Naive B cell (primary cell): ENCODE data around the gene CDK17. TPM values are rescaled to one million over a fixed set of nuclear protein-coding genes. Genes with fewer than 3 reads are reported as not detected.
"Not testable (repeated sequence)": the region's sequence is repeated elsewhere in the genome, so short reads cannot be mapped to it uniquely, and the experiment has no call there.

Experiments used
- ATAC-seq, 2 donors: fragments of 150-1000 bp; cut with Tn5 transposase; 2 replicates each; pipeline ENCODE4 v1.10.0; 2021; ENCODE audit warnings: low read depth in 2 of 2, mild to moderate bottlenecking in 2 of 2, moderate library complexity in 2 of 2
- DNase-seq: peaks from one replicate; pipeline ENCODE4 v3.0.0; 2022
- H3K27ac Mint-ChIP-seq, 6 donors: one replicate each; pipeline ENCODE4 v1.8.0; 2020 to 2022; ENCODE audit warnings: mild to moderate bottlenecking in 6 of 6, mixed read lengths in 6 of 6, moderate library complexity in 5 of 6, inconsistent platforms in 2 of 6
- H3K27me3 Mint-ChIP-seq, 3 donors: one replicate each; pipeline ENCODE4 v1.8.0; 2021 to 2022; ENCODE audit warnings: mixed read lengths in 3 of 3, mild to moderate bottlenecking in 1 of 3
- H3K36me3 Mint-ChIP-seq, 2 donors: one replicate each; pipeline ENCODE4 v1.8.0; 2020 to 2022; ENCODE audit warnings: mixed read lengths in 2 of 2, inconsistent platforms in 1 of 2, mild to moderate bottlenecking in 1 of 2
- H3K4me1 Mint-ChIP-seq, 3 donors: one replicate each; pipeline ENCODE4 v1.8.0; 2020 to 2022; ENCODE audit warnings: mixed read lengths in 3 of 3, inconsistent platforms in 1 of 3, mild to moderate bottlenecking in 1 of 3, moderate library complexity in 1 of 3
- H3K4me3 Mint-ChIP-seq, 8 donors: one replicate each; pipeline ENCODE4 v1.8.0; 2020 to 2022; ENCODE audit warnings: mild to moderate bottlenecking in 8 of 8, mixed read lengths in 8 of 8, moderate library complexity in 8 of 8, inconsistent platforms in 2 of 8
- H3K9me3 Mint-ChIP-seq, 7 donors: one replicate each; pipeline ENCODE4 v1.8.0; 2020 to 2022; ENCODE audit warnings: mixed read lengths in 7 of 7, mild to moderate bottlenecking in 5 of 7, inconsistent platforms in 2 of 7, moderate library complexity in 1 of 7
- polyA plus RNA-seq, 6 donors: library from polyadenylated mRNA; unstranded; fragments of 300-500 nt; fragmentation: Illumina TruSeq; gene quantifications; one replicate each; pipeline ENCODE4 v1.2.3, GENCODE V29; 2021; ENCODE audit warnings: low read depth in 6 of 6

The CDK17 gene
- polyA plus RNA-seq, 6 donors from 2014 or later = 21.4 to 39.0 (median 23.9) TPM

GRCh38 chr12:96335270-96335669 lies 65.0 kb downstream of the CDK17 start:
- no peaks in the 10 kb centered on the region for H3K27me3 Mint-ChIP-seq
- no peak for DNase-seq
- H3K4me3 Mint-ChIP-seq = no peak overlapping the region
- ATAC-seq = peak in 1 of 2 donors; percentile 35
- peaks cover 11 to 13% of the 10 kb centered on the region in 2 donors for H3K36me3 Mint-ChIP-seq
- peaks cover 18 to 24% (median 21%) of the 10 kb centered on the region in 3 donors for H3K4me1 Mint-ChIP-seq
- peak overlapping the region in 1 of 6 donors; percentile 47 for H3K27ac Mint-ChIP-seq
- peaks cover 0 to 15% (median 9%) of the 10 kb centered on the region in 7 donors for H3K9me3 Mint-ChIP-seq

- H3K27me3 Mint-ChIP-seq = no peaks in the 10 kb centered on the region
- no peak overlapping the region for H3K27ac Mint-ChIP-seq
- H3K4me3 Mint-ChIP-seq = no peak overlapping the region
- peaks cover 17 to 26% (median 23%) of the 10 kb centered on the region in 3 donors for H3K4me1 Mint-ChIP-seq
- H3K9me3 Mint-ChIP-seq = peaks cover 0 to 15% (median 9%) of the 10 kb centered on the region in 7 donors
- peaks cover 11 to 13% of the 10 kb centered on the region in 2 donors for H3K36me3 Mint-ChIP-seq
- DNase-seq (no peak), ATAC-seq (no peak)
Measured at GRCh38 chr12:96334502-96334901, 65.7 kb downstream of the CDK17 start.

- DNase-seq (no peak), ATAC-seq (no peak)
- Mint-ChIP-seq H3K4me3 (no peak overlapping the region), H3K27ac (peak overlapping the region in 1 of 6 donors; percentile 7), H3K9me3 (no peaks in the 10 kb centered on the region), H3K27me3 (no peaks in the 10 kb centered on the region), H3K36me3 (no peaks in the 10 kb centered on the region), H3K4me1 (peaks cover 39 to 44% (median 42%) of the 10 kb centered on the region in 3 donors)
Measured at GRCh38 chr12:96329545-96329944, 70.7 kb downstream of the CDK17 start.

GRCh38 chr12:96329018-96329417 lies 71.2 kb downstream of the CDK17 start:
- Mint-ChIP-seq H3K4me3 (no peak overlapping the region), H3K4me1 (peaks cover 41 to 44% (median 42%) of the 10 kb centered on the region in 3 donors), H3K36me3 (peaks cover 0 to under 1% of the 10 kb centered on the region in 2 donors), H3K9me3 (no peaks in the 10 kb centered on the region), H3K27me3 (no peaks in the 10 kb centered on the region), H3K27ac (peak overlapping the region in 5 of 6 donors; percentile 7 to 74 (median 29))
- DNase-seq (no peak), ATAC-seq (no peak)

- Mint-ChIP-seq H3K9me3 (no peaks in the 10 kb centered on the region), H3K4me1 (peaks cover 43 to 50% (median 43%) of the 10 kb centered on the region in 3 donors), H3K27me3 (no peaks in the 10 kb centered on the region), H3K36me3 (peaks cover 0 to 5% of the 10 kb centered on the region in 2 donors), H3K27ac (peak overlapping the region in 4 of 6 donors; percentile 76 to 85 (median 81)), H3K4me3 (peak overlapping the region in 5 of 8 donors; percentile 23 to 73 (median 45))
- ATAC-seq (peak; percentile 53 to 55), DNase-seq (no peak)
Measured at GRCh38 chr12:96327889-96328288, 72.3 kb downstream of the CDK17 start.

- no peak for DNase-seq
- Mint-ChIP-seq H3K4me3 (peak overlapping the region in 6 of 8 donors; percentile 9 to 73 (median 42)), H3K27me3 (no peaks in the 10 kb centered on the region), H3K9me3 (no peaks in the 10 kb centered on the region), H3K36me3 (peaks cover 0 to 10% of the 10 kb centered on the region in 2 donors), H3K4me1 (peaks cover 43 to 50% (median 43%) of the 10 kb centered on the region in 3 donors), H3K27ac (peak overlapping the region in 4 of 6 donors; percentile 76 to 85 (median 81))
- peak; percentile 84 to 85 for ATAC-seq
Measured at GRCh38 chr12:96327346-96327745, 72.9 kb downstream of the CDK17 start.

- peaks cover 43 to 50% (median 43%) of the 10 kb centered on the region in 3 donors for H3K4me1 Mint-ChIP-seq
Measured at GRCh38 chr12:96326628-96327227, 73.5 kb downstream of the CDK17 start.

GRCh38 chr12:96323906-96324305 lies 76.3 kb downstream of the CDK17 start:
- H3K4me3 Mint-ChIP-seq = no peak overlapping the region

More at GRCh38 chr12:96326628-96327227, 73.5 kb downstream of the CDK17 start:
- ATAC-seq = no peak
- no peak for DNase-seq
- Mint-ChIP-seq H3K27ac (peak overlapping the region; percentile 17 to 88 (median 72)), H3K36me3 (peaks cover 0 to 12% of the 10 kb centered on the region in 2 donors), H3K4me3 (peak overlapping the region in 4 of 8 donors; percentile 28 to 74 (median 58)), H3K9me3 (no peaks in the 10 kb centered on the region), H3K27me3 (no peaks in the 10 kb centered on the region)

GRCh38 chr12:96322720-96323119 lies 77.5 kb downstream of the CDK17 start:
- Mint-ChIP-seq H3K4me1 (peaks cover 29 to 32% (median 31%) of the 10 kb centered on the region in 3 donors), H3K27ac (peak overlapping the region in 2 of 6 donors; percentile 47 to 59), H3K27me3 (no peaks in the 10 kb centered on the region), H3K4me3 (no peak overlapping the region), H3K36me3 (peaks cover 0 to 12% of the 10 kb centered on the region in 2 donors), H3K9me3 (peaks cover 0 to 2% (median 0%) of the 10 kb centered on the region in 7 donors)
- no peak for DNase-seq
- no peak for ATAC-seq

More at GRCh38 chr12:96323906-96324305, 76.3 kb downstream of the CDK17 start:
- ATAC-seq (no peak), DNase-seq (no peak)
- Mint-ChIP-seq H3K27me3 (no peaks in the 10 kb centered on the region), H3K36me3 (peaks cover 0 to 12% of the 10 kb centered on the region in 2 donors), H3K9me3 (no peaks in the 10 kb centered on the region), H3K27ac (peak overlapping the region in 2 of 6 donors; percentile 12 to 26), H3K4me1 (peaks cover 39 to 42% (median 41%) of the 10 kb centered on the region in 3 donors)

GRCh38 chr12:96321941-96322340 lies 78.3 kb downstream of the CDK17 start:
- Mint-ChIP-seq H3K36me3 (peaks cover 0 to 12% of the 10 kb centered on the region in 2 donors), H3K4me3 (no peak overlapping the region), H3K4me1 (peaks cover 23 to 24% (median 24%) of the 10 kb centered on the region in 3 donors), H3K27me3 (no peaks in the 10 kb centered on the region), H3K9me3 (peaks cover 0 to 3% (median 0%) of the 10 kb centered on the region in 7 donors), H3K27ac (no peak overlapping the region)
- DNase-seq (no peak), ATAC-seq (no peak)

- not testable (repeated sequence) for H3K36me3 Mint-ChIP-seq, H3K27ac Mint-ChIP-seq, H3K9me3 Mint-ChIP-seq, ATAC-seq, H3K27me3 Mint-ChIP-seq, DNase-seq
- Mint-ChIP-seq H3K4me3 (peak overlapping the region in 1 of 8 donors; percentile 15), H3K4me1 (peaks cover 3 to 20% (median 6%) of the 10 kb centered on the region in 3 donors)
Measured at GRCh38 chr12:96317801-96318200, 82.4 kb downstream of the CDK17 start.

- not testable (repeated sequence) for H3K36me3 Mint-ChIP-seq, H3K27me3 Mint-ChIP-seq, H3K9me3 Mint-ChIP-seq
- Mint-ChIP-seq H3K27ac (peak overlapping the region in 5 of 6 donors; percentile 47 to 95 (median 91)), H3K4me3 (peak overlapping the region; percentile 70 to 95 (median 89)), H3K4me1 (peaks cover 3 to 20% (median 6%) of the 10 kb centered on the region in 3 donors)
- DNase-seq (peak; percentile 52), ATAC-seq (peak; percentile 50 to 67)
Measured at GRCh38 chr12:96315741-96316481, 84.3 kb downstream of the CDK17 start.

GRCh38 chr12:96314723-96315122 lies 85.5 kb downstream of the CDK17 start:
- no peak for ATAC-seq
- DNase-seq = no peak
- Mint-ChIP-seq H3K36me3 (no peaks in the 10 kb centered on the region), H3K4me3 (peak overlapping the region in 1 of 8 donors; percentile 35), H3K9me3 (peaks cover 0 to 3% (median 0%) of the 10 kb centered on the region in 7 donors), H3K27ac (peak overlapping the region in 2 of 6 donors; percentile 2 to 91), H3K4me1 (peaks cover 3 to 20% (median 6%) of the 10 kb centered on the region in 3 donors), H3K27me3 (no peaks in the 10 kb centered on the region)
